Endodermal cell (in vitro differentiated cells): ENCODE measurements around the gene PCNX1. TPM values are rescaled to one million over a fixed set of nuclear protein-coding genes. Genes with fewer than 3 reads are reported as not detected.

ENCODE experiments used
- DNase-seq: peaks from one replicate; pipeline ENCODE4 v3.0.0-alpha.2; 2017
- H3K27ac ChIP-seq: 2 replicates; pipeline ENCODE4 v1.5.1; 2013; ENCODE audit warnings: mild to moderate bottlenecking, low read depth, low read length, moderate library complexity
- H3K27me3 ChIP-seq: 2 replicates; pipeline ENCODE4 v1.6.1; 2013; ENCODE audit warnings: mild to moderate bottlenecking, low read length, moderate library complexity; ENCODE audit not compliant: insufficient read depth, control insufficient read depth, poor library complexity, severe bottlenecking
- H3K36me3 ChIP-seq: 2 replicates; pipeline ENCODE4 v1.7.0; 2013; ENCODE audit warnings: mild to moderate bottlenecking, low read length, moderate library complexity; ENCODE audit not compliant: control insufficient read depth, insufficient read depth
- H3K4me1 ChIP-seq: one replicate; pipeline ENCODE4 v1.7.0; 2013; ENCODE audit warnings: low read length; ENCODE audit not compliant: control insufficient read depth, insufficient read depth
- H3K4me3 ChIP-seq: 2 replicates; pipeline ENCODE4 v1.5.1; 2013; ENCODE audit warnings: mild to moderate bottlenecking, low read length, moderate library complexity
- H3K9ac ChIP-seq: 2 replicates; pipeline ENCODE4 v1.6.1; 2013; ENCODE audit warnings: mild to moderate bottlenecking, low read length, moderate library complexity; ENCODE audit not compliant: poor library complexity, severe bottlenecking; ENCODE audit errors: extremely low read depth
- H3K9me3 ChIP-seq: 2 replicates; pipeline ENCODE4 v1.6.1; 2013; ENCODE audit warnings: mild to moderate bottlenecking, low read length, moderate library complexity; ENCODE audit not compliant: control insufficient read depth
- H3K27ac Mint-ChIP-seq: 2 replicates; pipeline ENCODE4 v1.8.0; 2020; ENCODE audit warnings: mixed read lengths
- H3K27me3 Mint-ChIP-seq: 2 replicates; pipeline ENCODE4 v1.8.0; 2021; ENCODE audit warnings: mild to moderate bottlenecking, mixed read lengths; ENCODE audit not compliant: insufficient read depth
- H3K36me3 Mint-ChIP-seq: 2 replicates; pipeline ENCODE4 v1.8.0; 2020; ENCODE audit warnings: low read depth, mixed read lengths
- H3K4me1 Mint-ChIP-seq: 2 replicates; pipeline ENCODE4 v1.8.0; 2020; ENCODE audit warnings: mixed read lengths
- H3K4me3 Mint-ChIP-seq: 2 replicates; pipeline ENCODE4 v1.8.0; 2020; ENCODE audit warnings: mild to moderate bottlenecking, moderate library complexity, mixed read lengths
- H3K9me3 Mint-ChIP-seq: 2 replicates; pipeline ENCODE4 v1.8.0; 2020; ENCODE audit warnings: mild to moderate bottlenecking, mixed read lengths
- WGBS, 2 experiments: methylation state at CpG; one replicate each; pipeline versions ENCODE4 v1.1.5 to v1.1.7; 2013; ENCODE audit warnings: missing lambda C conversion rate in 2 of 2, mixed read lengths in 1 of 2; ENCODE audit not compliant: insufficient coverage in 1 of 2, insufficient read length in 1 of 2; 5-methylcytosine and 5-hydroxymethylcytosine counted together
- total RNA-seq, 2 donors: library from RNA; stranded (reverse); fragmentation: NEBNext Ultra II Directional in 1 of 2; extraction: Animal tissue kit (Norgen Biotek cat#: 25700) in 1 of 2; gene quantifications; 2 replicates in 1 of 2; 3 replicates in 1 of 2; pipeline ENCODE4 v1.2.1, GENCODE V29; 2021
- TF ChIP-seq, protein P1 (sequence below): fragments of 200-600 bp; sonication (generic); conservative IDR thresholded peaks from 2 replicates; pipeline ENCODE4 v1.5.0; 2021; ENCODE audit warnings: antibody characterized with exemption, mild to moderate bottlenecking

The PCNX1 gene
- total RNA-seq, 2 donors from 2014 or later = 68.2 TPM

DNA sequence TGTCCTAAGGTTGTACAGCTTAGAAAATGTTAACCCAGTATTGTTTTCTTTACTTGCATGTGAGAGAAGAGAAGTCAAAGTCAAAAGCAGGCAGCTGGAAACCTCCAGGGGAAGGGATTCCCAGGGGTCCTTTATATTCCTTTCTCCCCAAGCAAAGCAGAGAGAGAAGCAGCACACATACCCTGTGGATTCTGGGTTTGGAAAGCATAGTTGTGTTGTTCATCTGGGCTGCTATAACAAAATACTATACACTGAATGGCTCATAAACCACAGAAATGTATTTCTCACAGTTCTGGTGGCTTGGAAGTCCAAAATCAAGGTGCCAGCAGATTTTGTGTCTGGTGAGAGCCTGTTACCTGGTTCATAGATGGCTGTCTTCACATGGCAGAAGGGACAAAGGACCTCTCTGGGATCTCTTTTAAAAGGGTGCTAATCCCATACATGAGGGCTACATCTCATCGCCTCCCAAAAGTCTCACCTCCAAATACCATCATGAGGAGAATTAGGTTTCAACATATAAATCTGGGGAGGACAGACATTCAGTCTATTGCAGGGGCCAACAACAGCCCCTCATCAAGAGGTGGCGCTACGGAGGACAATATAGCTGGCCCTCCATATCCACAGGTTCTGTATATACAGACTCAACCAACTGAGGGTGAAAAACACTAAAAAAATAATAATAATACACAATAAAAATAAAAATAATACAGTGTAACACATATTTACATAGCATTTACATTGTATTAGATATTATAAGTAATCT is 19.3 kb upstream of the PCNX1 start:
- H3K4me1 ChIP-seq = no peaks in the 10 kb centered on the region
- TF ChIP-seq, protein P1, sequence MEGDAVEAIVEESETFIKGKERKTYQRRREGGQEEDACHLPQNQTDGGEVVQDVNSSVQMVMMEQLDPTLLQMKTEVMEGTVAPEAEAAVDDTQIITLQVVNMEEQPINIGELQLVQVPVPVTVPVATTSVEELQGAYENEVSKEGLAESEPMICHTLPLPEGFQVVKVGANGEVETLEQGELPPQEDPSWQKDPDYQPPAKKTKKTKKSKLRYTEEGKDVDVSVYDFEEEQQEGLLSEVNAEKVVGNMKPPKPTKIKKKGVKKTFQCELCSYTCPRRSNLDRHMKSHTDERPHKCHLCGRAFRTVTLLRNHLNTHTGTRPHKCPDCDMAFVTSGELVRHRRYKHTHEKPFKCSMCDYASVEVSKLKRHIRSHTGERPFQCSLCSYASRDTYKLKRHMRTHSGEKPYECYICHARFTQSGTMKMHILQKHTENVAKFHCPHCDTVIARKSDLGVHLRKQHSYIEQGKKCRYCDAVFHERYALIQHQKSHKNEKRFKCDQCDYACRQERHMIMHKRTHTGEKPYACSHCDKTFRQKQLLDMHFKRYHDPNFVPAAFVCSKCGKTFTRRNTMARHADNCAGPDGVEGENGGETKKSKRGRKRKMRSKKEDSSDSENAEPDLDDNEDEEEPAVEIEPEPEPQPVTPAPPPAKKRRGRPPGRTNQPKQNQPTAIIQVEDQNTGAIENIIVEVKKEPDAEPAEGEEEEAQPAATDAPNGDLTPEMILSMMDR = peak; percentile 50
- no peak overlapping the region for H3K9ac ChIP-seq
- H3K27me3 ChIP-seq = no peaks in the 10 kb centered on the region
- no peak overlapping the region for H3K4me3 ChIP-seq
- H3K36me3 ChIP-seq = no peaks in the 10 kb centered on the region
- peaks cover 8% of the 10 kb centered on the region for H3K4me1 Mint-ChIP-seq
- H3K27ac Mint-ChIP-seq = no peak overlapping the region
- H3K4me3 Mint-ChIP-seq = no peak overlapping the region
- H3K36me3 Mint-ChIP-seq = no peaks in the 10 kb centered on the region
- no peaks in the 10 kb centered on the region for H3K27me3 Mint-ChIP-seq
- DNase-seq = no peak
- no peaks in the 10 kb centered on the region for H3K9me3 ChIP-seq
- no peaks in the 10 kb centered on the region for H3K9me3 Mint-ChIP-seq
- no peak overlapping the region for H3K27ac ChIP-seq
- 86% methylated on average over 3 of the region's 3 CpGs; no CpG with 5 or more reads in 1 of the 2 experiments for WGBS, 2 experiments

DNA sequence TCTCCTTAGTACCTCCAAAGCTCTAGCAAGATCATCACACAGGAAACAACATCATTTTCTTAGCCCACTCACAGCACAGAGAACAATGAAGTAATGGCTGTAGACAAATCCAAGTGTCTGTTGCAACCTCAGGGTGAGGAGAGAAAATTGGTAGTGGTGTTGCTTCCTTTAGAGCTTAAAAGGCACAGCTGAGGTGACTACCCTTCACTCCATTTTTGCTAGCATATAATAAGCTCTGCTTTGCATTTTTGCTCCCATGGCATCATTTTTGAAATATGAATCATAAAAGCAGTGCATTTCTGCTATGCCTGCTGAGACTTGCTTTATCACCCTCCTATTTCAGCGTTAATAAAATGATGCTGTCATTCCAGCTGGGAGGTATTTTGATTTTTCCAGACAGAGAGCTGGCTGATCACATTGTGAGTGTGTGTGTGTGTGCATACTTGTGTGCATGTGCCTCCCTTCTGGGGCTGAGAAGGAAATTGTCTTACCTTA is 18.5 kb upstream of the PCNX1 start:
- Mint-ChIP-seq H3K36me3 (no peaks in the 10 kb centered on the region), H3K9me3 (no peaks in the 10 kb centered on the region), H3K27me3 (no peaks in the 10 kb centered on the region), H3K4me1 (peaks cover 8% of the 10 kb centered on the region), H3K27ac (no peak overlapping the region), H3K4me3 (no peak overlapping the region)
- H3K9ac ChIP-seq = no peak overlapping the region
- H3K27ac ChIP-seq = no peak overlapping the region
- H3K4me3 ChIP-seq = no peak overlapping the region
- no peaks in the 10 kb centered on the region for H3K9me3 ChIP-seq
- H3K4me1 ChIP-seq = no peaks in the 10 kb centered on the region
- 22% methylated on average over 1 of the region's 1 CpG; no CpG with 5 or more reads in 1 of the 2 experiments for WGBS, 2 experiments
- TF ChIP-seq, protein P1 = no peak
- DNase-seq = no peak
- H3K27me3 ChIP-seq = no peaks in the 10 kb centered on the region
- no peaks in the 10 kb centered on the region for H3K36me3 ChIP-seq

DNA sequence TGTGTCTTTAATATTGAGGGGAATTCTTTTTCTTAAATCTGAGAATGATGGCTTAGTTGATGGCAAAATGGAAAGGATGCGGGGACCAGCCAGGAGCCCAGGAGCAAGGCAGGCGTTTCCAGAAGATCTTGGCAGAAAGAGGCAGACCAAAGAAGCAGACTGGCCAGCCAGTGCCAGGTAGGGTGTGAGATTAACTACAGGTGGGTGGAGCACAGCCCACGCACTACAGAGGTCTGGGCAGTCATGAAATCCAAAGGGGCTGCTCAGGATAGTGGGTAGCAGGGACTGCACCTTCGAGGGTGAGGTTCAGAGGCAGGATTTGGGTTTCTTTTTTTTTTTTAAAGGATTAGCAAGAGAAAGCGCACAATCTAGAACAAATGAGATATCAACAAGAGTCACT is 17.7 kb upstream of the PCNX1 start:
- Histone ChIP-seq H3K9me3 (no peaks in the 10 kb centered on the region), H3K4me3 (no peak overlapping the region), H3K27me3 (no peaks in the 10 kb centered on the region), H3K9ac (no peak overlapping the region), H3K4me1 (no peaks in the 10 kb centered on the region), H3K27ac (no peak overlapping the region), H3K36me3 (no peaks in the 10 kb centered on the region)
- Mint-ChIP-seq H3K27ac (peak overlapping the region; percentile 37), H3K4me3 (no peak overlapping the region), H3K27me3 (no peaks in the 10 kb centered on the region), H3K9me3 (no peaks in the 10 kb centered on the region), H3K4me1 (peaks cover 8% of the 10 kb centered on the region), H3K36me3 (no peaks in the 10 kb centered on the region)
- no peak for DNase-seq
- 85 to 87% methylated on average over 4 to 5 of the region's 5 CpGs for WGBS, 2 experiments
- TF ChIP-seq, protein P1 = no peak
